Mesothelial cell of epicardium (in vitro differentiated cells): Measurements from ENCODE around the gene SNX8. TPM values are rescaled to one million over a fixed set of nuclear protein-coding genes. Genes with fewer than 3 reads are reported as not detected.

ENCODE experiments used
- DNase-seq, 2 experiments: peaks; one replicate each; pipeline ENCODE4 v3.0.0; 2021; ENCODE audit warnings: low spot score in 2 of 2; ENCODE audit not compliant: unreplicated experiment in 2 of 2
- H3K27ac Mint-ChIP-seq: 2 replicates; pipeline ENCODE4 v1.8.0; 2021; ENCODE audit warnings: mixed read lengths
- H3K27me3 Mint-ChIP-seq: 2 replicates; pipeline ENCODE4 v1.8.0; 2021; ENCODE audit warnings: low read depth, mixed read lengths
- H3K36me3 Mint-ChIP-seq: 2 replicates; pipeline ENCODE4 v1.8.0; 2021; ENCODE audit warnings: mixed read lengths
- H3K4me1 Mint-ChIP-seq: 2 replicates; pipeline ENCODE4 v1.8.0; 2021; ENCODE audit warnings: mixed read lengths
- H3K4me3 Mint-ChIP-seq: 2 replicates; pipeline ENCODE4 v1.8.0; 2021; ENCODE audit warnings: mild to moderate bottlenecking, moderate library complexity, mixed read lengths
- H3K9me3 Mint-ChIP-seq: 2 replicates; pipeline ENCODE4 v1.8.0; 2021; ENCODE audit warnings: mixed read lengths
- CTCF ChIP-seq: fragments of 200-600 bp; sonication (generic); IDR thresholded peaks from one replicate; pipeline ENCODE4 v1.5.0; 2021; ENCODE audit warnings: antibody characterized with exemption; ENCODE audit not compliant: unreplicated experiment
- total RNA-seq: library from RNA; stranded (reverse); gene quantifications from 3 replicates; pipeline ENCODE4 v1.2.1, GENCODE V29; 2021

The SNX8 gene
- total RNA-seq, 1 donor from 2014 or later = 41.2 TPM

- no peak overlapping the region for H3K27ac Mint-ChIP-seq
- H3K4me3 Mint-ChIP-seq = no peak overlapping the region
- H3K9me3 Mint-ChIP-seq = no peaks in the 10 kb centered on the region
- peaks cover 20% of the 10 kb centered on the region for H3K36me3 Mint-ChIP-seq
- no peaks in the 10 kb centered on the region for H3K27me3 Mint-ChIP-seq
- TF ChIP-seq CTCF = no peak
- no peak for DNase-seq
- peaks cover 14% of the 10 kb centered on the region for H3K4me1 Mint-ChIP-seq
These were observed 83.4 kb downstream of the SNX8 start for GRCh38 chr7:2230882-2231281.

- peaks cover 14% of the 10 kb centered on the region for H3K4me1 Mint-ChIP-seq
- no peak overlapping the region for H3K4me3 Mint-ChIP-seq
- DNase-seq = no peak
- no peak overlapping the region for H3K27ac Mint-ChIP-seq
- no peaks in the 10 kb centered on the region for H3K27me3 Mint-ChIP-seq
- peaks cover 24% of the 10 kb centered on the region for H3K36me3 Mint-ChIP-seq
- no peaks in the 10 kb centered on the region for H3K9me3 Mint-ChIP-seq
- TF ChIP-seq CTCF = no peak
These were observed 84.0 kb downstream of the SNX8 start for GRCh38 chr7:2230226-2230625.

GRCh38 chr7:2229467-2229866 is 84.8 kb downstream of the SNX8 start:
- no peaks in the 10 kb centered on the region for H3K27me3 Mint-ChIP-seq
- H3K4me1 Mint-ChIP-seq = peaks cover 14% of the 10 kb centered on the region
- DNase-seq = no peak
- H3K9me3 Mint-ChIP-seq = no peaks in the 10 kb centered on the region
- H3K36me3 Mint-ChIP-seq = peaks cover 19% of the 10 kb centered on the region
- H3K27ac Mint-ChIP-seq = no peak overlapping the region
- TF ChIP-seq CTCF = no peak
- no peak overlapping the region for H3K4me3 Mint-ChIP-seq

GRCh38 chr7:2228921-2229320 is 85.3 kb downstream of the SNX8 start:
- Mint-ChIP-seq H3K36me3 (peaks cover 22% of the 10 kb centered on the region), H3K27me3 (no peaks in the 10 kb centered on the region), H3K27ac (no peak overlapping the region), H3K9me3 (no peaks in the 10 kb centered on the region), H3K4me3 (no peak overlapping the region), H3K4me1 (peaks cover 14% of the 10 kb centered on the region)
- no peak for DNase-seq
- no peak for TF ChIP-seq CTCF

- no peak for TF ChIP-seq CTCF
- Mint-ChIP-seq H3K9me3 (no peaks in the 10 kb centered on the region), H3K27ac (no peak overlapping the region), H3K36me3 (peaks cover 23% of the 10 kb centered on the region), H3K4me3 (no peak overlapping the region), H3K4me1 (peaks cover 8% of the 10 kb centered on the region), H3K27me3 (no peaks in the 10 kb centered on the region)
- DNase-seq = no peak
These were observed 86.5 kb downstream of the SNX8 start for GRCh38 chr7:2227699-2228098.

- Mint-ChIP-seq H3K36me3 (peaks cover 31% of the 10 kb centered on the region), H3K27me3 (no peaks in the 10 kb centered on the region), H3K4me3 (no peak overlapping the region), H3K27ac (no peak overlapping the region), H3K4me1 (no peaks in the 10 kb centered on the region), H3K9me3 (no peaks in the 10 kb centered on the region)
- DNase-seq = no peak
- TF ChIP-seq CTCF = no peak
These were observed 88.4 kb downstream of the SNX8 start for GRCh38 chr7:2225830-2226229.
